Astrocyte (in vitro differentiated cells and primary cell): ENCODE results near the gene C15orf61.

ENCODE experiments used
- EZH2 ChIP-seq: IDR thresholded peaks from 2 replicates; pipeline ENCODE4 v1.6.1; 2012; ENCODE audit warnings: mild to moderate bottlenecking, low read length, inconsistent platforms; ENCODE audit not compliant: insufficient read depth
- TF ChIP-seq, protein P1 (sequence below): IDR thresholded peaks from 2 replicates; pipeline ENCODE4 v1.5.1; 2011; ENCODE audit warnings: low read depth, mild to moderate bottlenecking, inconsistent platforms, low read length, moderate library complexity; ENCODE audit not compliant: insufficient read depth

DNA sequence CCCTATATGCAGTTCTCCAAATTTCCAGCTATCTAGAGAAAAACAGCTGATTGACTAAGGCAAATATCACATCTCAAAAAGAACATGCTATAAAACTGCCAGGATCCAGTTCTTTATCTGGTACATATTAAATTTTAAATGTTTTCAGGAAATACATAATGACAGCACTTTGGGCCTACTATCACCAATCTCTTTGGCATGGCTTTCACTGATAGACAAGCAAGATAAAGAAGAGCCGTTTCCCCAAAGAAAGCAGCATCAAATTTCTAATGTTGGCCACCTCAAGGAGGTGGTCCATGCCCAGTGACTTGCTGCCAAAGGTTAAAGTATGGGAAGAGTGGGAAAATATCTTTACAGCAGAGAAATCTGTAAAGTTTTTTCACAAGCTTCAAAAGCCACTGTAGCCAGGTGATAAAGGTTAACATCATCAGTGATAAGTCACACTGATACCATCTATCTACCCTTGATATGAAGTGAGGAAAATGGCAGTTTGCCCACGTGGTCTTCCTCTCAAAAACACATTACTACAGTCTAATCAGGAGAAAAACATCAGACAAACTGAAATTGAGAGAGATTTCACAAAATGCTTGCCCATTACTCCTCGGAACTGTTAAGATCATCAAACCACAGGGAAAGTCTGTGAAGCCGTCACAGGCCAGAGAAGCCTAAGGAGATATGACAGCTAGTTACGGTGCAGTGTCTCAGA is 46.4 kb upstream of the C15orf61 start:
- TF ChIP-seq, protein P1, sequence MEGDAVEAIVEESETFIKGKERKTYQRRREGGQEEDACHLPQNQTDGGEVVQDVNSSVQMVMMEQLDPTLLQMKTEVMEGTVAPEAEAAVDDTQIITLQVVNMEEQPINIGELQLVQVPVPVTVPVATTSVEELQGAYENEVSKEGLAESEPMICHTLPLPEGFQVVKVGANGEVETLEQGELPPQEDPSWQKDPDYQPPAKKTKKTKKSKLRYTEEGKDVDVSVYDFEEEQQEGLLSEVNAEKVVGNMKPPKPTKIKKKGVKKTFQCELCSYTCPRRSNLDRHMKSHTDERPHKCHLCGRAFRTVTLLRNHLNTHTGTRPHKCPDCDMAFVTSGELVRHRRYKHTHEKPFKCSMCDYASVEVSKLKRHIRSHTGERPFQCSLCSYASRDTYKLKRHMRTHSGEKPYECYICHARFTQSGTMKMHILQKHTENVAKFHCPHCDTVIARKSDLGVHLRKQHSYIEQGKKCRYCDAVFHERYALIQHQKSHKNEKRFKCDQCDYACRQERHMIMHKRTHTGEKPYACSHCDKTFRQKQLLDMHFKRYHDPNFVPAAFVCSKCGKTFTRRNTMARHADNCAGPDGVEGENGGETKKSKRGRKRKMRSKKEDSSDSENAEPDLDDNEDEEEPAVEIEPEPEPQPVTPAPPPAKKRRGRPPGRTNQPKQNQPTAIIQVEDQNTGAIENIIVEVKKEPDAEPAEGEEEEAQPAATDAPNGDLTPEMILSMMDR = no peak
- no peak for TF ChIP-seq EZH2
